GM12875 (cell line): ENCODE data around the gene PTTG2.

Source experiments
- H3K4me3 ChIP-seq: one replicate; pipeline ENCODE4 v1.5.1; 2011; ENCODE audit warnings: low read depth, low read length, control low read depth
- CTCF ChIP-seq: IDR thresholded peaks from 2 replicates; pipeline ENCODE4 v1.5.1; 2011; ENCODE audit warnings: low read depth, mild to moderate bottlenecking, control low read depth, inconsistent platforms, low read length, moderate library complexity, borderline replicate concordance; ENCODE audit not compliant: insufficient read depth

PTTG2 gene

DNA sequence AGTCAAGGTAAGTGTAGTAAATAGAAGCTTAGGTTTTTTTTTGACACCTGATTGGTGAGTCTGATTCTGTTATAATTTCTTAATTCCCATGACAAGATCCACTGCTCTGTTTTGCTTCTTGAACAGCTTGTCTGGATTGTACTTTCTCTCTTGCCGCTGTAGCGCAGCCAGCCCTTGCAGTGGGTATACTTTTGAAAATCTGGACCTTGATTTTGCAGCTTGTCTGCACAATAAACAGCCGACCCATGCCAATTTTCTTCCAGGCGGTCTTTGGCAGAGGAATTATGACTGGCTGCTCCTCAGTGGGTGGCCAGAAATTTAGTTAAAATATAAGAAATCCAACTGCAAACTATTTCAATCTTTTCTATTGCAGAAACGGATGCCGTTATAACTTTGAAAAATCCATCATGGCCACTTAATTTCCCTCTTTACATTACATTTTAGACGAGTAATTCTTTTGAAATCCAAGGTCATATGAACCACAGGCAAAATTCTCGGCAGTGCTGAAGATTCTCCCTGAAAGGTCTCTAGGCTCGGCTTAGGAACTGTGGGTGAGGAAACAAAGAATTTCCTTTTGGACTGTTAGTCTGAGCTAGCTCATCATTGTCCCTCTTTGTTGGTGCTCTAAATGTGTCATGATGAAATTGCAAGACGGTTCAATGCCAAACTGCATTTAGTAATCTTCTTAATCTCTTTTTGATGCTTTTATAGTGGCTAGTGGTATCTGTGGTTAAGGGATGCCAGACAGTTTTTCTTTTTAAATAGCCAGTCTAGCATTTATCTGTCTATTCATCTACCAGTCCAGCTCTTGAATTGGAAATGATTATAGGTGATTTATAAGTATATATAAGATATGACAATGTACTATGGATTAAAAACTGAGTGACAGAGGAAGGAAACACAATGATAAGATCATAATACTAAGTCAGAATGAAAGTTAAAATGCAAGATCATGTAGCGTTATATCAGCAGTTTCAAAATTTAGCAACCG lies 31.5 kb upstream of the PTTG2 start:
- no peak overlapping the region for H3K4me3 ChIP-seq
- no peak for TF ChIP-seq CTCF

DNA sequence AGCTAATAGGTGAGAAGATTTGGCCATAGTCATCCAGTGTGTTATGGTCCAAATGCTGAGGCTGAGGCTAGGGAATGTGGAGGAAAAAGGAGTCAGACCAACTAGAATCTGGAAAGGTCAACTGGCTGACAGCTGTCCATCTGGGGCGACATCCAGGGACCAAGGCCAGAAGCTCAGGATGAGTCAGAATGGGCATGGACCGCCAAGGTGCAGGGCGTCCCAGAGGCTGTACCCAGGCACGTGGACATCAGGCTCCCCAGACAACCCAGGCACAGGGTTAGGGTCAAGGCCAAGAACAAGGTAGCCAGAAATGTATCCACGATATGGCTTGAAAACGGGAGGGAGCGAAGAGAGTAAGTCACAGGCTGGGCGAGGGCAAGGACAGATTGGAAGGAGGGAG lies 26.1 kb upstream of the PTTG2 start:
- no peak overlapping the region for H3K4me3 ChIP-seq
- TF ChIP-seq CTCF, result no peak

GRCh38 chr4:37934609-37935008 lies 25.6 kb upstream of the PTTG2 start:
- TF ChIP-seq CTCF, result no peak
- H3K4me3 ChIP-seq, result no peak overlapping the region

- TF ChIP-seq CTCF, result no peak
- H3K4me3 ChIP-seq, result no peak overlapping the region
Observed at GRCh38 chr4:37935026-37935425, 25.2 kb upstream of the PTTG2 start.

- TF ChIP-seq CTCF, result no peak
Observed at GRCh38 chr4:37936889-37937498, 23.2 kb upstream of the PTTG2 start.

GRCh38 chr4:37938208-37938607 lies 22.0 kb upstream of the PTTG2 start:
- TF ChIP-seq CTCF, result no peak
- no peak overlapping the region for H3K4me3 ChIP-seq

More at GRCh38 chr4:37936889-37937498, 23.2 kb upstream of the PTTG2 start:
- no peak overlapping the region for H3K4me3 ChIP-seq

DNA sequence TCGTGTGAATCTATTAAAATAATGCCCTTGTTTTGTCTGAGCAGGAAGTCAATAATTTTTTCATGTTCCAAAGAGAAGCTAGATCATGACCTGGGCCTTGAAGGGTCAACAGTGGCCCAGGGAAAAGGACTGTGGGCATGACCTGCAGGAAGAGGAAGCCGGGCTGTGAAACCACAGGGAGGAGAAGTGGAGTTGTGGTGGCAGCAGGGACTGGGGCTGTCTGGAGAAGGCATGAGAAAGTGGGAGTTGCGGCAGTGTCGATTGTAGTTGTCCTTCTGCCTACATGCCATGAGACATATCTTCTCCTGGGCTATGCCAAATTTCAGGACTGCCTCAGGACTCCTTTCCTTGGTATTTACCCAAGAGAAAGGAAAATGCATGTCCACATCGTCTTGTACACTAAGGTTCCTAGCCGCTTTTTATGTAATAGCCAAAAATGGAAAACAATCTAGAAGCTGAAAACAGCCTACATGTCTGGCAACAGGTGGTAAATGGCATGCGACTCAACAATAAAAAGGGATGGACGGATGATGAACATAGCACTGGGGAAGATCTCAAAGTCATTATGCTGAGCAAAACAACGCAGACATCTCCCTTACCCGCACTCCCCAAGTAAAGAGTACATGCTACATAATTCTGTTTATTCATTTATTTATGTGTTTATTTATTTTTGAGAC lies 13.6 kb upstream of the PTTG2 start:
- TF ChIP-seq CTCF, result no peak

More for the DNA sequence above, 13.6 kb upstream of the PTTG2 start:
- no peak overlapping the region for H3K4me3 ChIP-seq
